ENCODE data around the gene TIMM17B. TPM values are rescaled to one million over a fixed set of nuclear protein-coding genes. Genes with fewer than 3 reads are reported as not detected.

TIMM17B gene
- total and polyA plus RNA-seq, 2 of the 8 experiments (the other 6 are each of a cell fraction or from before 2014, with no cell fraction given), result 77.8 to 246 TPM

- H2BK15ac ChIP-seq (ENCODE audit: low read length), result no peak overlapping the region
- WGBS, 2 experiments (ENCODE audit: extremely low coverage in 1 of 2, insufficient coverage in 1 of 2, insufficient read length in 1 of 2, insufficient replicate concordance in 2 of 2, low coverage in 1 of 2, low lambda C conversion rate in 2 of 2, missing lambda C conversion rate in 1 of 2), result 87% methylated on average over 5 of the region's 5 CpGs; no CpG with 5 or more reads in 1 of the 2 experiments
- H4K5ac ChIP-seq (ENCODE audit: insufficient read length, low read depth, low read length), result no peak overlapping the region
- H3K79me2 ChIP-seq (ENCODE audit: control insufficient read depth in 1 of 2, insufficient read depth in 2 of 2, low read length in 2 of 2), result peaks cover 4 to 30% of the 10 kb centered on the region in 2 experiments; a peak in 3 of 4 replicates
- H3K4me3 ChIP-seq (ENCODE audit: extremely low read depth in 1 of 4, insufficient read depth in 2 of 4, low read depth in 3 of 4, low read length in 4 of 4), result no peak overlapping the region
- H3K23me2 ChIP-seq (ENCODE audit: low read depth, low read length), result peaks cover 11% of the 10 kb centered on the region
- peak overlapping the region; percentile 95; the same call in 1 of the 2 replicates for H2AK5ac ChIP-seq (ENCODE audit: low read depth, low read length)
- H3K4me2 ChIP-seq (ENCODE audit: insufficient read depth in 1 of 2, low read depth in 2 of 2, low read length in 2 of 2), result no peak overlapping the region
- no peak overlapping the region for H3K27ac ChIP-seq (ENCODE audit: low read depth, low read length)
- no peak for DNase-seq (ENCODE audit: low read depth in 1 of 2, low spot score in 2 of 2)
- H3K9me3 ChIP-seq (ENCODE audit: insufficient read depth in 2 of 2, low read depth in 1 of 2, low read length in 1 of 2), result no peaks in the 10 kb centered on the region
- no peaks in the 10 kb centered on the region for H3K27me3 ChIP-seq (replicated peaks in 1 of 4; ENCODE audit: control insufficient read depth in 3 of 4, extremely low read depth in 1 of 4, insufficient read depth in 3 of 4, low read length in 3 of 4)
- H3K18ac ChIP-seq (ENCODE audit: extremely low read depth, low read length), result peak overlapping the region; percentile 48; the same call in 1 of the 2 replicates
- no peak for FAIRE-seq
- H4K20me1 ChIP-seq (replicated peaks in 1 of 2; ENCODE audit: control insufficient read depth in 1 of 2, insufficient read depth in 2 of 2, low read length in 2 of 2), result no peaks in the 10 kb centered on the region
- H2BK20ac ChIP-seq (ENCODE audit: low read length), result peak overlapping the region; percentile 72; the same call in 1 of the 2 replicates
- peaks cover 8 to 28% (median 20%) of the 10 kb centered on the region in 4 experiments; a peak in 6 of 7 replicates for H3K4me1 ChIP-seq (replicated peaks in 1 of 4; ENCODE audit: control insufficient read depth in 3 of 4, insufficient read depth in 4 of 4, low read length in 3 of 4)
- no peaks in the 10 kb centered on the region for H3K79me1 ChIP-seq (ENCODE audit: low read depth, low read length)
- peak overlapping the region; percentile 75; the same call in 1 of the 2 replicates for H2BK12ac ChIP-seq (ENCODE audit: low read depth, low read length)
- H3K9ac ChIP-seq (replicated peaks in 1 of 4; ENCODE audit: extremely low read depth in 1 of 4, low read depth in 3 of 4, low read length in 3 of 4), result no peak overlapping the region
- TF ChIP-seq BRCA1 (IDR thresholded peaks at IDR 0.05; ENCODE audit: low read depth, low read length), result no peak
- no peak for TF ChIP-seq TAF7 (optimal IDR thresholded peaks at IDR 0.05; ENCODE audit: borderline replicate concordance, low read depth, low read length)
- TF ChIP-seq SIN3A (conservative IDR thresholded peaks at IDR 0.05 in 1 of 2, IDR thresholded peaks at IDR 0.05 in 1 of 2; ENCODE audit: low read depth in 1 of 2, low read length in 2 of 2), result no peak
- no peak for TF ChIP-seq CTBP2 (IDR thresholded peaks at IDR 0.05; ENCODE audit: borderline replicate concordance, insufficient read depth, insufficient read length, low read length)
- TF ChIP-seq RAD21 (IDR thresholded peaks at IDR 0.05 in 1 of 2, conservative IDR thresholded peaks at IDR 0.05 in 1 of 2; ENCODE audit: low read depth in 2 of 2, low read length in 2 of 2), result no peak
- H3K4ac ChIP-seq (replicated peaks; ENCODE audit: insufficient read length, low read depth, low read length), result no peak overlapping the region
- POLR2A ChIA-PET (ENCODE audit: partially characterized antibody), result interaction anchor here (0.5 to 30.9 kb wide), 5 partner anchors 9 to 31 kb away, joined by 3 to 572 read pairs (median 3); partner anchors contain the start of genes PIM2, PQBP1, SLC35A2 and TIMM17B
- peak overlapping the region; percentile 73 for H4K91ac ChIP-seq (replicated peaks; ENCODE audit: insufficient read length, low read length)
- H3K14ac ChIP-seq (ENCODE audit: insufficient read length), result no peak overlapping the region
- CTCF ChIA-PET (ENCODE audit: partially characterized antibody), result interaction anchor here (1.2 to 1.7 kb wide), 2 partner anchors 14 to 17 kb away, joined by 4 to 5 read pairs; no protein-coding TSS in a partner anchor
- no peak overlapping the region for H3K23ac ChIP-seq (ENCODE audit: insufficient read length)
- H3K56ac ChIP-seq (replicated peaks; ENCODE audit: insufficient read length, low read depth, low read length), result no peak overlapping the region
- no peak overlapping the region for H2BK120ac ChIP-seq (replicated peaks; ENCODE audit: low read depth, low read length)
- no peak overlapping the region; the same call in 1 of the 2 replicates for H4K8ac ChIP-seq (ENCODE audit: extremely low read depth, insufficient read depth, low read length)
- H3K36me3 ChIP-seq (ENCODE audit: control insufficient read depth in 2 of 4, insufficient read depth in 4 of 4, low read length in 3 of 4), result peaks cover 0 to 33% (median 14%) of the 10 kb centered on the region in 4 experiments; a peak in 6 of 8 replicates
- H2BK5ac ChIP-seq (ENCODE audit: low read depth, low read length), result 0 out of 2 replicates have a peak overlapping the region, but pooled peaks have one; percentile 39
- no peak overlapping the region for H2AFZ ChIP-seq (ENCODE audit: low read length)
Measured at GRCh38 chrX:48924270-48924669, 26.7 kb upstream of the TIMM17B start.
